GM19455 (cell line): ENCODE measurements around the gene ZBTB9.

Experiments used
- ATAC-seq: cut with Tn5 transposase; IDR thresholded peaks from one replicate; pipeline ENCODE4 v1.9.1; 2021; ENCODE audit not compliant: unreplicated experiment

Gene ZBTB9

GRCh38 chr6:33418690-33419291 is 35.6 kb upstream of the ZBTB9 start:
- no peak for ATAC-seq

GRCh38 chr6:33419580-33420490 is 34.5 kb upstream of the ZBTB9 start, which contains the start of gene SYNGAP1:
Gene SYNGAP1, plus strand, starts transcription at chr6:33420065. Its CDS starts 200 bp downstream, at chr6:33420265.
- no peak for ATAC-seq

- no peak for ATAC-seq
Observed at GRCh38 chr6:33420491-33421343, 33.7 kb upstream of the ZBTB9 start.

- no peak for ATAC-seq
Observed at GRCh38 chr6:33421344-33421643, 33.1 kb upstream of the ZBTB9 start.

- no peak for ATAC-seq
Observed at GRCh38 chr6:33423777-33424176, 30.6 kb upstream of the ZBTB9 start.

GRCh38 chr6:33424855-33425667 is 29.3 kb upstream of the ZBTB9 start:
- no peak for ATAC-seq

GRCh38 chr6:33425668-33426577 is 28.5 kb upstream of the ZBTB9 start:
- no peak for ATAC-seq

GRCh38 chr6:33426590-33427511 is 27.5 kb upstream of the ZBTB9 start:
- no peak for ATAC-seq

GRCh38 chr6:33427585-33428223 is 26.7 kb upstream of the ZBTB9 start:
- no peak for ATAC-seq

- ATAC-seq = no peak
Observed at GRCh38 chr6:33428224-33428965, 26.0 kb upstream of the ZBTB9 start.

GRCh38 chr6:33428966-33429749 is 25.2 kb upstream of the ZBTB9 start:
- ATAC-seq = no peak

- no peak for ATAC-seq
Observed at GRCh38 chr6:33429750-33430052, 24.7 kb upstream of the ZBTB9 start.

GRCh38 chr6:33430334-33430733 is 24.0 kb upstream of the ZBTB9 start:
- no peak for ATAC-seq

GRCh38 chr6:33430991-33431879 is 23.1 kb upstream of the ZBTB9 start:
- no peak for ATAC-seq

- ATAC-seq = no peak
Observed at GRCh38 chr6:33431880-33432541, 22.4 kb upstream of the ZBTB9 start.
